ENCODE results near the gene MBTD1.
"Not testable (repeated sequence)": the region's sequence is repeated elsewhere in the genome, so short reads cannot be mapped to it uniquely, and the experiment has no call there.

Gene MBTD1

DNA sequence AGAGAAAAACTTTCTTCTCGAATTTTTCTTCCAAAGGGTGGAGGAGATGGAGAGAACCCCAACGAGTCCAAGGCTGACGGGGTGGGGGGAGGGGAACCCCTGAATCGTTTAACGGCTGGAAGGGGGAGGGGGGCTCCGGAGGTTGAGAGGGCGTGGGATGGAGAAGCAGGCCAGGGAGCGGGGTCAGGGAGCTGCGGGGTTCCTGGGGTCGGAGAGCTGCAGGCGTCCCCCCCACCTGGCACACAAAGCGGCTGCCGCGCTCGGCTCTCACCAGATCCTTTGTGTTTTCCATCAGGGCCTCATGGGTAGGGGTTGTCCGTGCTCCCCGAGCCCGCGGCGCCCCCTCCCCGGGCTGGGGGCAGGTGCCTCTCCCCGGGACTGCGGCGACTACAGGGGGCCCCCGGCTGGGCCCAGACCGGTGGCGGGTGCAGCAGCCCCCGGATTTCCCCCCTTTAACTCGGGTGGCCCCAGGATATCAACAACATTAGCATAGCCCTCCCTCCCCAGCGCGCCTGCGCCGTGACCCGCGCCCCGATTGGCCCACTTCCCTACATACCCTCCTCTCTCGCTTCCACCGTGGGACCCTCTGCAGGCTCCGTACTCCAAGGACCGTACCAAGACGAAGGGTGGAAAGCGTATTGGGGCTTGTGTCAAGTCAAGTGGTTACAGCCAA lies at the start of gene MBTD1:
TSS of gene MBTD1 (minus strand) at position 486 of the 673 bp plus-strand sequence. CDS start 34,888 bp downstream, outside the sequence.
- H3K4me3 ChIP-seq (ENCODE audit: low read depth, low read length): peak within 1 kb of the TSS; percentile 91

DNA sequence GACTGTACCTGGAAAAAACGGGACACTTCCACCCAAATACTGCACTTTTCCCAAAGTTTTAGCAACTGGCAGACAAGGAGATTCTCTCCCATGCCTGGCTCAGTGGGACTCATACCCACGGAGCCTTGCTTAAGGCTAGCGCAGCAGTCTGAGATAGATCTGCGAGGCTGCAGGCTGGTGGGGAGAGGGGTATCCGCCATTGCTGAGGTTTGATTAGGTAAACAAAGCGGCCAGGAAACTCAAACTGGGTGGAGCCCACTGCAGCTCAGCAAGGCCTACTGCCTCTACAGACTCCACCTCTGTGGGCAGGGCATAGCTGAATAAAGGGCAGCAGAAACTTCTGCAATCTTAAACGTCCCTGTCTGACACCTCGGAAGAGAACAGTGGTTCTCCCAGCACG lies 45.3 kb upstream of the MBTD1 start:
- H3K4me3 ChIP-seq (ENCODE audit: low read depth, low read length): no peak overlapping the region

DNA sequence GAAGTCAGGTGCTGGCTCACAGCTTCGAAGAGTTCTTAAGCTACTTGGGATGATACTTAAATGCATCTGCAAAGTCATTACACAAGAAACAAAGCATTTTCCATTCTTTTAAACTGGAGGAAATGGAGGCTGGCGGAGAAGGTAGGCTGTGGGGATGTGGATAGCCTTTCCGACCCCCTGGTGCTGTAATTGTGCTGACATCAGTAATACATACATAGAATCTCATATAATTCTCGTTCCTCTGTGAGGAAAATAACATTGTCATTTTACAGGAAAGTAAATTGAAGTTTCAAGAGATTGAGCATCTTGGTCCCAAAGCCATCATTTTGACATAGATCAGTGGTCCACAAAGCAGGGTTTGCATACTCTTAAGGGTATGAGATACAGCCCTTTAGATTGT lies 40.0 kb upstream of the MBTD1 start:
- no peak overlapping the region for H3K4me3 ChIP-seq (ENCODE audit: low read depth, low read length)

DNA sequence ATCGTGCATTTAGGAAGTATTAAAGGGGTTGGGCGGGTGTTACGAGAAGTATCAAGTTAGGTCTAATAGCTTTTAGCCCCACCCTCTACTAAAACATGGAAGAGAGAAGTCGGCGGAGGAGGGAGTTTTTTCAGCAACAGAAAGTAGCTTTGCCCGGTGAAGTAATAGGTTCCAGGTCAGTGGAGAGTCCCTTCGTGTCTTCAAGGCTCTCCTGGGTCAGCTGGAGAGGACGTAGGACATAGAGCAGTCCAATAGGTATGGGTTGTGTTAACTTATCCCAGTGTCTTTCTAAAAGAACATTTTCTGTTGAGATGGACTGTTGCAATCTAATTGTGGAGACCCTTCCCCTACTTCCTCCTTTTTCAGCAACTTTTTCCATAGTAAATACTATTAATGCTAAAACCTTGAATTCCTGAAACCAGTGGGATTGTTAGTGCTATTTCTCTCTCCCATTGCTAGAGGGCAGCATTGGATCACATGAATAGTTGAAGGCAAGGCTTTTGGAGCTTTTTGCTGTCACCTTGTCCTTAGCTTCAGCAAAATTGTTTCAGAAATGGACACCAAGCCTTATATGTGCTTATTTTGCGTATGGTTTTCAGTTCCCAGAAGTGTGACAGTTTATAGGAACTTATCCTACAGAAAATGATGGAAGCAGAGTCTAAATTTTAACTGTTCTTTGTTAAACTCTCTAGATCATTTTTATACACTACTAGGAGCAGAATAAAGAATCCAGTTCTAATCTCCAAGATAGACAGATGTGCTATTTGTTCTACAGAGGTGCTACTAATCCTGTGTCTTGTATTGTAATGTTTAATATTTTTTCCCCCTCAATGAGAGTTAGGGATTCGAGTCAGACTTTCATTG lies 38.9 kb upstream of the MBTD1 start:
- H3K4me3 ChIP-seq (ENCODE audit: low read depth, low read length): no peak overlapping the region

DNA sequence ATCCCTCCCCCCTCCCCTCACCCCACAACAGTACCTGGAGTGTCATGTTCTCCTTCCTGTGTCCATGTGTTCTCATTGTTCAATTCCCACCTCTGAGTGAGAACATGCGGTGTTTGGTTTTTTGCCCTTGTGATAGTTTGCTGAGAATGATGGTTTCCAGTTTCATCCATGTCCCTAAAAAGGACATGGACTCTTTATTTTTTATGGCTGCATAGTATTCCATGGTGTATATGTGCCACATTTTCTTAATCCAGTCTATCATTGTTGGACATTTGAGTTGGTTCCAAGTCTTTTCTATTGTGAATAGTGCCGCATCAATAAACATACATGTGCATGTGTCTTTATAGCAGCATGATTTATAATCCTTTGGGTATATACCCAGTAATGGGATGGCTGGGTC lies 34.5 kb upstream of the MBTD1 start:
- not testable (repeated sequence) for H3K4me3 ChIP-seq (ENCODE audit: low read depth, low read length)

DNA sequence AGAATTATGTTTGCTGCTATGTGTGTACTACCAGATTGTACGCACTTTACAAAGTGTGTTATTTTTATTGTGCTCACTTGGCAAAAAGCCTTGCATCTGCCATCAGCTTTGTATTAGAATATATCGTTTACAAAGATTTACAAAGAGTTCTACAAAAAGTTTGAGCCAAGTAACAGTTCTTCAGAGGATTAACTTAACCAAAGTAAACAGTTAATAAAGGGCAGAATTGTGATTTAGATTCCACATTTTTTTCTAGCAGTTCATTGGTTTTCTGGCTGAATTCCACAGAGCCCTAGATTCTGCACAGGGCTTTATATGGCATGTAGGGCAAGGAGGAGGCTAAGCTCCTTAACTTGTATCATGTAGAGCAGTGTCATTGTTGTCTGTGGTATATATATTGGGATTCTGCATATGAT lies 29.9 kb upstream of the MBTD1 start:
- no peak overlapping the region for H3K4me3 ChIP-seq (ENCODE audit: low read depth, low read length)

DNA sequence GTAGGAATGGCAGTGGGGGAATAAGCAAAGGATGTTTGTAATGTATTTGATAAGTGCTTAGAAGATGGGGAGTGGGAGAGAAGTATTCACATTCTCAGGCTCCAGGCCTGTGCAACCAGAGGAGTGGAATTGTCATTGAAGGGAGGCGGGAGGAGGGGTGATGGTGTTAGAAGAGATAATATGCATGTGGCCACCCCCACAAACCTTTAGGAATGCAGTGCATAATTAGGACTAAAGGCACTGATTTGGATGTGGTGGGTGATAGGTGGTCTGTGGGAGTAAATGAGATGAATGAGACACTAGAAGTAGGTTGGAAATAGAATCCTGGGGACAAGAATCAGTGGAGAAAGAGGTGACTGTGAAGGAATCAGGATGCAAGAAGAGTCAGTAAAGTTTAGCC lies 27.6 kb upstream of the MBTD1 start:
- no peak overlapping the region for H3K4me3 ChIP-seq (ENCODE audit: low read depth, low read length)

DNA sequence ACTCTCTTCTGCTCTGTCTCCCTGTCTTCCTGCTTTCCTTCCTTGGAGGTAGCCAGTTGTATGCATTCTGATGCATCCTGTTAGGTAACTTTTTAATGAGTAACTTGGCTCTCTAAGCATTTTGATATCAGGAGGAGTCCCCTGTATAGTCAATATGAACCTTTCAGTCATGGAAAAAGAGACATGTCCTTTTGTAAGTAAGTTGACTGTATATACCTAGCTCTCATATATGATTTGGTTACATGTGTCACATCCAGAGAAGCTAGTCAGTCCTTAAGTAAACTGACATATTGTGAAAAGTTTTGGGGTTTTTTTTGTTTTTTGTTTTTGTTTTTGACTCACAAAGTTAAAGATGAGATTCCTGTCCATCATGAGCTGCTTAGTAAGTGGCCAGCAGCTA lies 19.3 kb upstream of the MBTD1 start:
- H3K4me3 ChIP-seq (ENCODE audit: low read depth, low read length): no peak overlapping the region

DNA sequence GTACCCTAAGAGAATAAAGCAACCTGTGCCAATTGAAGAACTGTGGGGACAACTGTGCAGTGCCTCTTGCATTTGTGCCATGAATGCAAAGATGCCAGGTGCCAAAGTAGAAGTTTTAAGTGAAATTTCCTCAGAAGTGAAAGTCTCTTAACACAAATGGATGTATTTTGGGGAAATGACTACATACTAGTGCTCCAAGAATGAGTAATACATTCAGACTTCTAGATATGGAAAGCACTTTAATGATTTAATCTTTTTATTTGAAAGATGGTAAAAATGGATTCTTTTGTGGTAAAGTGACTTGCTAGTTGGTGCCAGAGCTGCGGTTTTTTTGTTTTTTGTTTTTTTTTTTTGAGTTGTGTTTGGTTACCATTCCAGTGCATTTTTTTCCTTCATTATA lies 15.5 kb upstream of the MBTD1 start:
- H3K4me3 ChIP-seq (ENCODE audit: low read depth, low read length): no peak overlapping the region

DNA sequence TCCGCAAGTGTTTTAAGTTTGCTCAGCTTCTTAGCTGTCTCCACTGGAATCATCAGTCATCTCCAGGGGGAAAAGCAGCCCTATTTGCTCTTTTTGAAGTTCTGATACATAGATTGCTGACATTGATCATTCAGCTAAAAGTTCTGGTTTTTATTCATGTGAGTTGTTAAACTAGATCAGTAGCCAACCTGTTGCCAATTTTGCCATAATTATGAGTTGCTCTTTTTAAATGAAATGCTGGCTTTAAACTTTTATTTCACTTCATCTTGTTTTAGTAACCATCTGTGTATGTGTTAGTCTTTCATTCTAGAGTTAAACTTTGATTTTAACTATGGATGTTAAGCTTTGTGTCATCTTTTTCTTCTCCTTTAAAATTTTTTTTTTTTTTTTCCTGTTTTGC lies 13.0 kb upstream of the MBTD1 start:
- H3K4me3 ChIP-seq (ENCODE audit: low read depth, low read length): no peak overlapping the region

DNA sequence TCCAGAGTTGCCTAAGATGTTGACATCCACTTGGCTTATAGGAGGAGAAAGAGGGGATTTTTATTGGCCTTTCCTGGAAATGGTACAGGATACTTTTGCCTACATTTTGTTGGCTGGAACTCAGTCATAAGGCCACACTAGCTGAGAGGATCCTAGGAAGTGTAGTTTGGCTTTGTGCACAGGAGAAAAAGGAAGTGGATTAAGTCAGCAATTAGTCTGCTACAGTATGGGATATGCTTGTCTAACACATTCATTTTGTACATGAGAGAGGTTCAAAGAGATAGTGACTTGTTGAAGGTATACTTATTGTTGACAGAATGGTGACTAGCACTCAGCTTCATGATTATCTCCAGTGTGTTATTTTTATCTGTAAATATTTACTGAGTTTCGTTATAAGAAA lies 10.8 kb upstream of the MBTD1 start:
- no peak overlapping the region for H3K4me3 ChIP-seq (ENCODE audit: low read depth, low read length)

DNA sequence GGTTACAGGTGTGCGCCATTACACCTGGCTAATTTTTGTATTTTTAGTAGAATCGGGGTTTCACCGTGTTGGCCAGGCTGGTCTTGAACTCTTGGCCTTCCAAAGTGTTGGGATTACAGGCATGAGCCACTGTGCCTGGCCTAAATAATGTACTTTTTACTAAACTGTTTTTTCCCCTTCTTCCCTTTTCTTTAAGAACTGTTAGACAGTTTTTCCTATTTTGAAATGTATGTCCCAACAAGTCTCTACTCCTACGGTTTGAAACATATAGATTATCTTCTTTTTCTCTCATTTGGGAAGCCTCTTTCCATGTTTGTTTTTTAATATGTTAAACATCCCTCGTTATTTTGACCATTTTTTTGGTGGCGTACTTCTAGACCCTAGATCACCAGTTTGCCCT lies 10.1 kb upstream of the MBTD1 start:
- H3K4me3 ChIP-seq (ENCODE audit: low read depth, low read length): no peak overlapping the region

DNA sequence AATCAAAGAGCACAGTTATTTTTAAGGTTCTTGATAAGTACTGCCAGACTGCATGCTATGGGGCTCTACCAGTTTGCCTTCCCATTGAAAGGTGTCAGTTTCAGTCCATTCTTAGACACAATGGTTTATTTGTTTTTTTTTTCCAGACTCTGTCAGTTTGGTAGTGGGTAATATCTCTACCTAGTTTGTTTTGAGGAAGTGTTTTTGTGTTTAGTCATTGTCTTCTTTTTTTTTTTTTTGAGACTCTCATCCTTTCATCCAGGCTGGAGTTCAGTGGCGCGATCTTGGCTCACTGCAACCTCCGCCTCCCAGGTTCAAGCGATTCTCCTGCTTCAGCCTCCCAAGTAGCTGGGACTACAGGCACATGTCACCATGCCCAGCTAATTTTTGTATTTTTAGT lies 4.6 kb upstream of the MBTD1 start:
- not testable (repeated sequence) for H3K4me3 ChIP-seq (ENCODE audit: low read depth, low read length)

DNA sequence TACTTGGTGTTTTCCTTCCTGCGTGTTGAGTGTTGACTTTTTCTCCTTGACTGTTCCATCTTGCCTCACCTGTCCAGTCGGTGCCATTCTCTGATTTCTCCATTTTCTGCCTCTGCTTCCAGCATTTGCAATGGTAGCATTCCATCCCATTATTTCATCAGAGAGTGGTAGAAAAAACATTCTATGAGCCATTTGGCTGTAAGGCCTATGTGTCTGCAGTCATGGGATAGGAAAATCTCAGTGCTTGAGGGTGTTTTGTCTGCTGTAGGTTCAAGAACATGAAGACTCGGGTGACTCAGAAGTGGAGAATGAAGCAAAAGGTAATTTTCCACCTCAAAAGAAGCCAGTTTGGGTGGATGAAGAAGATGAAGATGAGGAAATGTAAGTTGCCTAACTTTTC lies 3.2 kb upstream of the MBTD1 start:
- H3K4me3 ChIP-seq (ENCODE audit: low read depth, low read length): no peak overlapping the region

DNA sequence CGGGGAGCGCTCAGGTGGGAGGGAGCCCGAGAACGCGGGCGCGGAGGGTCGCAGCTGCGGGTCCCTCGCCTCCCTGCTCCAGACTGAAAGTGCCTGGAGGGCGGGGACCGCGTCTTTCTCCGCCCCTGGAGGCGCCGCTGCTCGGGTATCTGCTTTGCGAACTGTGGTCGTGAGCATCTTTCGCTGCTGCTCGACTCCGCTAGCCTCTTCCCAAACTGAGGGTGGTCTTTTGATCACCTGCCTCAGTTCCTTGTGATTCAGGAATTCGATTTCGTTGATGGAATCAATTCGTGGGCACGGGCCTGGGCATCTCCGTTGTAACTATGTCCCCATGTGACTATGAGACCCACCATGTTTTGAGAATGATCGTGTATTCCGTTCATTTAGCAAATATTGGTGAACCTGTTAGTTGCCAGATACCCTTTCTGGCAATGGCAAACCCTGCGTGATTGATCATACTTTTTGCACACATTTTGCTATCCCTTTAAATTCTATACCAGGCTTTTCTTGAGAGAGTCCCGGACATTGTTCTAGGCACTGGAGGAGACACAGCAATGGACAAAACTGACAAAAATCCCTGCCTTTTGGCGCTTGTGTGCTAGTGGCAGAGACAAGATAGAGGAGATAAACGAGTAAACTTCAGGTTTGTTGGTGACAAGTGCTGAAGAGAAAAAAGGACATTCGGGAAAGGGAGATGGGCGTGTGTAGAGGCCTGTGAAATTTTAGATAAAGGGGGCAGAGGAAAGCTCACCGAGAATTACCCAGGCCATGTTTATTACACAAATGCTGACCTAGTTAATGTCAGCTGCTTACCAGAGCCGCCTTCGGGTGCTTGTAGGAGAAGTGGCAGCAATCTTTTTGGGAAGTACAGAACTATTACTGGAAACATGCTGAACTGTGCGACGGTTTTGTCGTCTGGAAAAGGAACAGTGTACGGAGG lies 1.4 kb upstream of the MBTD1 start:
- H3K4me3 ChIP-seq (ENCODE audit: low read depth, low read length): peak overlapping the region; percentile 91

DNA sequence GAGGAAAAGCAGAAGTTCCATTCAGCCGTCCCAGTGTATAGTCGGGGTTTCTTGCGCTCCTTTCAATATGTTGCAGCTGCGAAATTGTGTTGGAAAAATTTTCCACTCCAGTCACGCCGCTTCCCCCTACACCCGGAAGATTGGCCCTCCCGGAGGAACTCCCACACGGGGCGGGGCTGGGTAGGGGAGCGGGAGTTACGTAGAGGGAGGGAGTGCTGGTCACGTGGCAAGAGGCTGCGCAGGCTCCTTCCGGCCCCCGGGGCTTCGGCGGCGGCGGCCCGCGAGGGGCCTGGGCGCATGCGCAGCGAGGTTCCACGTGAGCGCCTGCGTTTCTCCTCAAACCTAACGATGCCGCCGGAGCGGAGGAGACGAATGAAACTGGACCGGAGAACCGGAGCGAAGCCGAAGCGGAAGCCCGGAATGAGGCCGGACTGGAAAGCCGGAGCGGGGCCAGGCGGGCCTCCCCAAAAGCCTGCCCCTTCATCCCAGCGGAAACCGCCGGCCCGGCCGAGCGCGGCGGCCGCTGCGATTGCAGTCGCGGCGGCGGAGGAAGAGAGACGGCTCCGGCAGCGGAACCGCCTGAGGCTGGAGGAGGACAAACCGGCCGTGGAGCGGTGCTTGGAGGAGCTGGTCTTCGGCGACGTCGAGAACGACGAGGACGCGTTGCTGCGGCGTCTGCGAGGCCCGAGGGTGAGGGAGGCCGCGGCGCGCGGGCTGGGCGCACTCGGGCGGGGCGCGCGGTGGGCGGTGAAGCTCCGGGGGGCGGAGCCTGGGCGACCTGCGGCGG lies 581 bp upstream of the MBTD1 start, which contains the start of gene UTP18:
TSS of gene UTP18 (plus strand) at position 310 of the 787 bp plus-strand sequence. CDS start at position 349, 39 bp downstream.
- peak within 1 kb of the TSS; percentile 91 for H3K4me3 ChIP-seq (ENCODE audit: low read depth, low read length)

DNA sequence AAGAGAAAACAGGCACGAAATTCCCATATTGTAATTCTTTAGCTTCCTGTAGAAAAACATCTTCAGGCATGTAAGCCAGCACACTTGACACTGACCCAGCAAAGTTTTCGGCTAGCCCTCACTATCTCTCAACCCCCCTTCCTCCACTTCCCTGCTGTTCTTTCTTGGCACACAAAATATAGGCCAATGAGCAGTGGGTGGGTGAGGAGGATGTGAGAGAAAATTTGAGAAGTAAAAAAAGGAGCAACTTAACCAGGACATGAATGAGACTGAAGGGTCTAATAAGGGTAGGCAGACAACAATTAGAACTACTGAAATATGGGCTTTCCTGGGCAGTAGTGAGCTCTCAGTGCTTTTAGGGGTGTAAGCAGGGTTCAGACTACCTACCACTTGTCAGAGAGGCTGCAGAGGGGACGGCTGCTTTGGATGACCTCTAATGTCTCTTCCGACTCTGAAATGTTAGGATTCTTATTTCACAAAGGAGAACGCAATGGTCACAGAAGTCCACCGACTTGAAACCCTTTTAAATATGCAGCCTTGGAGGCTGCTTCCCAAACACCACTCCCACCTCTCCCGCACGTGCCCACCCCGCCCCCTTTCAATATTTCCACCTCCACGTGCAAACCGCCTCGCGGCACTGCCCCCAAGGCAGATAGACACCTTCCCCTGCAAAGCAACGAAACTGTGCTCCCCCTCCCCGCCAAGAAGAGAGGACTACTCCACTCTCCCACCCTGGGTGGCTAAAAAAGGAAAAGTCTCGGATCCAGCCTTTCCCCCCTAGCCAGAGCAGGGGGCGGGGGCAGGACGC lies 889 bp downstream of the MBTD1 start:
- peak overlapping the region; percentile 91 for H3K4me3 ChIP-seq (ENCODE audit: low read depth, low read length)

DNA sequence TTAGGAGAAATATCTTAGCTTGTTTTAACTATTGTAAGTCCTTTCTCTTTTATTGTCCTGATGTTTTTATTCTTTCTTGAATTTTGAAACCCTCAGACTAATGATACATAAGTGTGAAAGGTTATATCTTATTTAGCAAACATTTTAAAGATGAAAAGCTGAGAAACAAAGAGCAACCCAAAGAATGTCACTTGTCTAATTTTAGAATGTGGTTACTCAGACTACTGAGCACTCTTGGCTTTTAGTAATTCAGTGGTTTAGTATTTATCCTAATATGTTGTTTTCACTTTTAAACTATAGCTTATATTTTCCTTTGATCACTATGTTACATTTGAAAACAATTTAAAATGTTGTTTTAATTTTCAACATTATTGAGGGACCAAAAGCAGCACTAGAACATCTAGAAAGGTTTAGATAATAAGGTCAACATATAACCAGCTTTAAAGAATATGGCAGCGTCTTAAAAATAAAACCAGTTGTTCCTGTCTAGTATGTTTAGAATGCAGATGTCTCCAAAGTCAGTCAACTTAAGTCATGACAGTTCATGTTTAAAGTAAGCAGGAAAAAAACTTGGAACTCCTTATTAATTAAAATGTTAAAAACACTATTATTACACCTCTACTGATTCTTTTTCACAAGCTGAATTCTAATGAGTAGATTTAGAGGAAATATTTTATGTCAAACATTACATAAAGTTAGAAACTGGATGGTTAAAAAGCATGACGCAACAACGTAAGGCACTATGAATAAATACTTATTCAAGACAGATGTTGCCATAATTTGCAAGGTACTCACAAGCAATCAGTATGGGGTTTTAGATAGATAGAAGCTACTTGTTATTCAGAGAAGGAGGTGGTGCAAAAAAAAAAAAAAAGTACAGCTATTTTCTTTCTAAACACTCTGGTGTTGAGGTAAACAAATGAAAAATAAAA lies 2.4 kb downstream of the MBTD1 start:
- no peak overlapping the region for H3K4me3 ChIP-seq (ENCODE audit: low read depth, low read length)

All from iPS-11a (cell line).